Suprapubic skin (tissue), 4 donors: ENCODE measurements around the gene NT5DC4.

Experiments
- CTCF ChIP-seq, 2 donors: fragments of 200-600 bp in 1 of 2; fragments of 450-650 bp in 1 of 2; sonication (generic) in 1 of 2; IDR thresholded peaks; one replicate each; pipeline ENCODE4 v1.5.1; 2016 to 2019; ENCODE audit warnings: antibody characterized with exemption in 2 of 2, mild to moderate bottlenecking in 1 of 2, moderate library complexity in 1 of 2
- EP300 ChIP-seq: sonication (generic); formaldehyde crosslinking; IDR thresholded peaks from one replicate; pipeline ENCODE4 v1.6.1; 2017; ENCODE audit warnings: antibody characterized with exemption
- POLR2A ChIP-seq, 2 donors: fragments of 450-650 bp; IDR thresholded peaks; one replicate each; pipeline ENCODE4 v1.6.1; 2017; ENCODE audit warnings: antibody characterized with exemption in 2 of 2, mild to moderate bottlenecking in 2 of 2, moderate library complexity in 2 of 2
- POLR2AphosphoS5 ChIP-seq, 3 donors: sonication (generic); formaldehyde crosslinking; IDR thresholded peaks; one replicate each; pipeline ENCODE4 v1.6.1; 2017; ENCODE audit warnings: antibody characterized with exemption in 3 of 3

GRCh38 chr2:112764071-112765044 is 43.5 kb downstream of the NT5DC4 start, which contains the start of gene CKAP2L:
- TF ChIP-seq CTCF (IDR thresholded peaks at IDR 0.05) (no peak), POLR2A (IDR thresholded peaks at IDR 0.05) (no peak), EP300 (no peak), POLR2AphosphoS5 (IDR thresholded peaks at IDR 0.05) (no peak)
